ENCODE data around the gene ZNF681.

The ZNF681 gene

DNA sequence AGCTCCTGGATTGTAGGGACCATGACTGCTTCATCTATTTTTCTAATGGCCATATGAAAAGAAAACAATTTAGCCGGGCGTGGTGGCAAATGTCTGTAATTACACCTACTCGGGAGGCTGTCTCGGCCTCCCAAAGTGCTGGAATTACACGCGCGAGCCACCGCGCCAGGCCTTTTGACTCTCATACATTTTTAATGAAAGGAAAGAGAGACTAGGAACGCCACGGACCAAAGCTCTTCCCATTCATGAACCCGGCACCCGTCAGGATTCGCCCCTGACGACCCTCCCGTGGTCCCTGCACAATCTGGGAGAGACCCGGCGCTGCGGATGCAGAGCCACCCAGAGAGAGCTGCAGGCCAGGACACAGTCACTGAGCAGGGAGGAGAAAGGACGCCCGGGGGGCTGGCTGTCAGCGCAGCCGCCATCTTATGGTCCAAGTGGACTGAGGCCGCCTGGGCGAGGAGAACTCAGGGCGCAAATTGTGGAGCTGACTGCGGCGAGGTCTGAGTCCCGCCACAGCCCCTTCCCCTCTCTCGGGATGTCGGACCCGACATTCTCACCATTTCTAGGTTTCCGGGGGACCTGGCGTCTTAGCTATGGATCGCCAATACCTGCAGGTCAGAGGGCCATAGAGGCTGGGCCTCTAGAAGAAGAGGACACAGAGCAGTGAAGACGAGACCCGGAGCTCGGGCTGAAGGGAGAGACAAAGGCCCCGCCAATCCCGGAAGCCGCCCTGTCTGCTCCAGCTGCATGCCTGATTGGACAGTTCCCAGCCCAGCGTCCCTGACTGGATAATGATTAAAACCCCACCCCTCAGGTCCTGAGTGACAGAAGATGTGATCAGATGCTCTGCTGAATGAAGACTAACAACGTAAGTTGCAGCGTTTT, at the start of gene ZNF681:
Gene ZNF681 (minus strand): TSS at position 705 of the 888 bp plus-strand sequence. CDS start 142 bp downstream, at position 563.
- H3K4me3 ChIP-seq (ENCODE audit: low read depth, low read length) = peak within 1 kb of the TSS; percentile 95
- H3K27me3 ChIP-seq (ENCODE audit: control insufficient read depth, insufficient read depth, low read length) = peaks cover 8% of the 10 kb centered on the region
- no peaks in the 10 kb centered on the region for H3K9me3 ChIP-seq (ENCODE audit: control insufficient read depth, insufficient read depth, low read length)
- H3K9ac ChIP-seq (ENCODE audit: low read depth, low read length) = peak within 1 kb of the TSS; percentile 79
- no peaks in the 10 kb centered on the region for H3K4me1 ChIP-seq (ENCODE audit: control insufficient read depth, insufficient read depth, low read length)
- H3K36me3 ChIP-seq (ENCODE audit: control insufficient read depth, insufficient read depth, low read length) = no peaks in the 10 kb centered on the region

DNA sequence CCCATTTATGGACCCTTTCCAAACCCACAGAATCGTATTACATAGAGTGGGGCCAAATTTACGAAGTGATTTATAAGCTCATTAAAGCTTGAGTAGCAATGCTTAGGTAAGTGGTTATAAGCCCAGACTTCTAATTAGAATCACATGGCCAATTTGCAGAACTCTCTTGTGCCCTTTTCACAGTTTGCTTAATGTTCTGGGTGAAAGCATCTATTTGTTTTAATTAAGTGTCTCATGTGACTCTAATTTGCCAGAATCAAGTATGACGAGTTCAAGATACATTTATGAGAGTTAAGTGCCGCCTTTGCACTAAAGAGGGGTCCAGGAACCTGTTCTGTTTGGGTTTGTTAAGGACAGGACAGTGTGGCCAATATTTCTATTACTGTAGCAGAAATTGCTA, 46.0 kb upstream of the ZNF681 start:
- Histone ChIP-seq H3K36me3 (ENCODE audit: control insufficient read depth, insufficient read depth, low read length) (no peaks in the 10 kb centered on the region), H3K27me3 (ENCODE audit: control insufficient read depth, insufficient read depth, low read length) (no peaks in the 10 kb centered on the region), H3K4me1 (ENCODE audit: control insufficient read depth, insufficient read depth, low read length) (no peaks in the 10 kb centered on the region), H3K9ac (ENCODE audit: low read depth, low read length) (no peak overlapping the region), H3K9me3 (ENCODE audit: control insufficient read depth, insufficient read depth, low read length) (no peaks in the 10 kb centered on the region), H3K4me3 (ENCODE audit: low read depth, low read length) (no peak overlapping the region)

DNA sequence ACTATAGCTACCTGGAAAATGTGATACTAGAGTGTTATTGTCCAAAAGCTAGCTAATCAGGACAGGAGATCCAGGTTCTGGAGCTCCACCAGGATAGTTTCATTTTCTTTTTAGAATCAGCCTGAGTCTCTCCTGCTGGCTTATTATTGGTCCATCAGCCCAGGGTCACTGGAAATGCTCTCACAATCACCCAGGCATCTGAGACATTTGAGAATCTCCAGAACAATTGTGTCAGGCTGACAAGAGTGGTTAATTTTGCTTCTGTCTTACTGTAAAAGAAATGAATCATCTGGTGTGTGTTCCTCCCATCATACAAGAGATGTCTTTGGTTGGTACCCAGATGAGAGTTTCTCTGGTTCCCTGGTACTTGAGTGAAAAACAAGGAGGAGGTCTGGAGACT, 43.6 kb upstream of the ZNF681 start:
- Histone ChIP-seq H3K4me1 (ENCODE audit: control insufficient read depth, insufficient read depth, low read length) (no peaks in the 10 kb centered on the region), H3K9ac (ENCODE audit: low read depth, low read length) (no peak overlapping the region), H3K4me3 (ENCODE audit: low read depth, low read length) (no peak overlapping the region), H3K36me3 (ENCODE audit: control insufficient read depth, insufficient read depth, low read length) (no peaks in the 10 kb centered on the region), H3K27me3 (ENCODE audit: control insufficient read depth, insufficient read depth, low read length) (no peaks in the 10 kb centered on the region), H3K9me3 (ENCODE audit: control insufficient read depth, insufficient read depth, low read length) (no peaks in the 10 kb centered on the region)

GRCh38 chr19:23801803-23802202, 43.1 kb upstream of the ZNF681 start:
- no peaks in the 10 kb centered on the region for H3K9me3 ChIP-seq (ENCODE audit: control insufficient read depth, insufficient read depth, low read length)

DNA sequence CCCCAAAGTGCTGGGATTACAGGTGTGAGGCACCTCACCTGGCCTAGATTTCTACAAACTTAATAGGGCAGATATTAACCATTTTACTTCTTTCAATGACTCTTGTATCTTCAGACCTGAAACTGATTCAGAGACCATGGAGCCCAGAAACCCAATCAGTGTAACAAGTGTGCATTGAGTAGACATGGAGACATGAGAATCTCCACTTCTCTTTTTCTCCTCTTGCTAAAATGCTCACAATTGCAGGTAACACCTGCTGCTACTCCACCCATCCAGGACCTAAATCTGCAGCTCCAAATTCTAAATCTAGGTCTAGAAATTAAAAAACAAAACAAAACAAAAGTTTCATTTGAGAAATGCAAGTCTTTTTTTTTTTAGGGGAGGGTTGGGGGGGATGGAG, 42.2 kb upstream of the ZNF681 start:
- Histone ChIP-seq H3K36me3 (ENCODE audit: control insufficient read depth, insufficient read depth, low read length) (no peaks in the 10 kb centered on the region), H3K9me3 (ENCODE audit: control insufficient read depth, insufficient read depth, low read length) (no peaks in the 10 kb centered on the region), H3K27me3 (ENCODE audit: control insufficient read depth, insufficient read depth, low read length) (no peaks in the 10 kb centered on the region), H3K4me1 (ENCODE audit: control insufficient read depth, insufficient read depth, low read length) (no peaks in the 10 kb centered on the region), H3K4me3 (ENCODE audit: low read depth, low read length) (no peak overlapping the region), H3K9ac (ENCODE audit: low read depth, low read length) (no peak overlapping the region)

More at GRCh38 chr19:23801803-23802202, 43.1 kb upstream of the ZNF681 start:
- Histone ChIP-seq H3K9ac (ENCODE audit: low read depth, low read length) (no peak overlapping the region), H3K4me1 (ENCODE audit: control insufficient read depth, insufficient read depth, low read length) (no peaks in the 10 kb centered on the region), H3K4me3 (ENCODE audit: low read depth, low read length) (no peak overlapping the region), H3K27me3 (ENCODE audit: control insufficient read depth, insufficient read depth, low read length) (no peaks in the 10 kb centered on the region), H3K36me3 (ENCODE audit: control insufficient read depth, insufficient read depth, low read length) (no peaks in the 10 kb centered on the region)

DNA sequence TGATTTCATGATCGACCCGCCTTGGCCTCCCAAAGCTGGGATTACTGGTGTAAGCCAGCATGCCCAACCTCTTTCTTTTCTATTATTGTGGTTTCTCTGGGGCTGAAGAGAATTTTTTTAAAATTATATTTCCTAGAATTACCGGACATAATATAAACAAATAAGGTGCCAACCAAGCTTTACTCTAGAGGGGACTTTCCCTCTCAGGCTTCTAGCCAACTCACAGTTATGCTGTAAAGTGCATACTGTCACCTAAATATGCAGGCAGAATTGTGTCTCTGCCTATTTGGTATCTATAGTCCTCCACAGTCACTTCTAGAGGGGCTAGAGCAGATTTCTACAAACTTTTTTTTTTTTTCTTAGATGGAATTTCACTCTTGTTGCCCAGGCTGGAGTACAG, 41.6 kb upstream of the ZNF681 start:
- H3K9me3 ChIP-seq (ENCODE audit: control insufficient read depth, insufficient read depth, low read length) = no peaks in the 10 kb centered on the region
- H3K9ac ChIP-seq (ENCODE audit: low read depth, low read length) = no peak overlapping the region
- no peak overlapping the region for H3K4me3 ChIP-seq (ENCODE audit: low read depth, low read length)
- no peaks in the 10 kb centered on the region for H3K36me3 ChIP-seq (ENCODE audit: control insufficient read depth, insufficient read depth, low read length)
- H3K4me1 ChIP-seq (ENCODE audit: control insufficient read depth, insufficient read depth, low read length) = no peaks in the 10 kb centered on the region
- no peaks in the 10 kb centered on the region for H3K27me3 ChIP-seq (ENCODE audit: control insufficient read depth, insufficient read depth, low read length)

- Histone ChIP-seq H3K4me1 (ENCODE audit: control insufficient read depth, insufficient read depth, low read length) (no peaks in the 10 kb centered on the region), H3K36me3 (ENCODE audit: control insufficient read depth, insufficient read depth, low read length) (no peaks in the 10 kb centered on the region), H3K27me3 (ENCODE audit: control insufficient read depth, insufficient read depth, low read length) (no peaks in the 10 kb centered on the region), H3K4me3 (ENCODE audit: low read depth, low read length) (no peak overlapping the region), H3K9ac (ENCODE audit: low read depth, low read length) (no peak overlapping the region), H3K9me3 (ENCODE audit: control insufficient read depth, insufficient read depth, low read length) (no peaks in the 10 kb centered on the region)
Observed at GRCh38 chr19:23799321-23799720, 40.6 kb upstream of the ZNF681 start.

GRCh38 chr19:23795462-23795861, 36.8 kb upstream of the ZNF681 start:
- Histone ChIP-seq H3K9ac (ENCODE audit: low read depth, low read length) (no peak overlapping the region), H3K27me3 (ENCODE audit: control insufficient read depth, insufficient read depth, low read length) (no peaks in the 10 kb centered on the region), H3K4me3 (ENCODE audit: low read depth, low read length) (no peak overlapping the region), H3K4me1 (ENCODE audit: control insufficient read depth, insufficient read depth, low read length) (no peaks in the 10 kb centered on the region), H3K36me3 (ENCODE audit: control insufficient read depth, insufficient read depth, low read length) (peaks cover 4% of the 10 kb centered on the region), H3K9me3 (ENCODE audit: control insufficient read depth, insufficient read depth, low read length) (no peaks in the 10 kb centered on the region)

GRCh38 chr19:23792784-23793183, 34.1 kb upstream of the ZNF681 start:
- H3K36me3 ChIP-seq (ENCODE audit: control insufficient read depth, insufficient read depth, low read length) = peaks cover 15% of the 10 kb centered on the region
- H3K27me3 ChIP-seq (ENCODE audit: control insufficient read depth, insufficient read depth, low read length) = no peaks in the 10 kb centered on the region
- no peak overlapping the region for H3K4me3 ChIP-seq (ENCODE audit: low read depth, low read length)
- no peak overlapping the region for H3K9ac ChIP-seq (ENCODE audit: low read depth, low read length)
- no peaks in the 10 kb centered on the region for H3K9me3 ChIP-seq (ENCODE audit: control insufficient read depth, insufficient read depth, low read length)
- no peaks in the 10 kb centered on the region for H3K4me1 ChIP-seq (ENCODE audit: control insufficient read depth, insufficient read depth, low read length)

DNA sequence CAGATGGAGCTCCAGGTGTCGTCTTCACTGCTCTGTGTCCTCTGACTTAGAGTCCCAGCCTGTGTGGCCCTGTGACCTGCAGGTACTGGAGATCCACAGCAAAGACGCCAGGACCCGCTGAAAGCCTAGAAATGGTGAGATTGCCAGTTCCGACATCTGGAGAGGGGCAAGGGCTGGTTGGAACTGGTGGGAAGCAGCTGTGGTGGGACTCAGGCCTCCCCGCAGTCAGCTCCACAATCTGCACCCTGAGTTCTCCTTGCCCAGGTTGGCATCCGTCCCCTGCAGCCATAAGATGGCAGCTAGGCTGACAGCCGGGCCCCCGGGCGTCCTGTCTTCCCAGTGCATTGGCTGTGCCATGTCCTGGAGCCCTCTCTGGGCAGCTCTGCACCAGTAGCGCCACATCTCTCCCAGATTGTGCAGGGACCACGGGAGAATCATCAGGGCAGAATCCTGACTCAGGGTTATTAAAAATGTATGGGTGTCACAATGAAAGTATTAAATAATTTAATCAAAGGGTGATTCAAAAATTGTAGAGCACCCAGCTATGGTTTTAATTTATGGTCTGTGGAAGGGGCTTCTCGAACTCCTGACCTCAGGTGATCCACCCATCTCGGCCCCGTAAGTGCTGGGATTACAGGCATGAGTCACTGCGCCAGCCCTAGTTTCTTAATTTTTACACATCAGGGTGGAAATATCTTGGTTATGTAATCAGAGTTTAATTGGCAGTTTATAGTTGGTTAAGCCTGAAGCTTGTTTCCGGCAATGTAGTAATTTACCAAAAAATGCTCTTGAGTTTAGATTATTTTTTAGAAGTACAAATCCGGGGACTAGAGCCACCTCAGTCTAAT, 32.2 kb upstream of the ZNF681 start:
- H3K9ac ChIP-seq (ENCODE audit: low read depth, low read length) = no peak overlapping the region
- H3K27me3 ChIP-seq (ENCODE audit: control insufficient read depth, insufficient read depth, low read length) = no peaks in the 10 kb centered on the region
- no peak overlapping the region for H3K4me3 ChIP-seq (ENCODE audit: low read depth, low read length)
- H3K9me3 ChIP-seq (ENCODE audit: control insufficient read depth, insufficient read depth, low read length) = no peaks in the 10 kb centered on the region
- peaks cover 20% of the 10 kb centered on the region for H3K36me3 ChIP-seq (ENCODE audit: control insufficient read depth, insufficient read depth, low read length)
- H3K4me1 ChIP-seq (ENCODE audit: control insufficient read depth, insufficient read depth, low read length) = no peaks in the 10 kb centered on the region

DNA sequence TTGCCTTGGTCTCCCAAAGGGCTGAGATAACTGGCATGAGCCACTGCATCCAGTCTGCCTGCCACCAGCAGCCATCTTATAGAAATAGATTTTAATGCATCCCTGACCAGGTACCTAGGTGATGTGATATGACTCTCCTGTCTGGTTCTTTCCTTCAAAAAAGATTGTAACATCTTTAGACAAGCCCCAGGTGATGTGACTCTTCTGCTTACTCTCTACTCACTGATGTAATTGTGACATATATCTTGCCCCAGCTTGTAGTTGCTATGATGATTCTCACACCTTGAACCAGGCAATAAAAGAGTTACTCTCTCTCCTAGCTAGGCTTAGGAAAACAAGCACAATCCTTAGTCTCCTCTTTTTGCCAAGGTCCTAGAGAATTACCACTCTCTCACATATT, 30.6 kb upstream of the ZNF681 start:
- Histone ChIP-seq H3K36me3 (ENCODE audit: control insufficient read depth, insufficient read depth, low read length) (peaks cover 23% of the 10 kb centered on the region), H3K9me3 (ENCODE audit: control insufficient read depth, insufficient read depth, low read length) (no peaks in the 10 kb centered on the region), H3K27me3 (ENCODE audit: control insufficient read depth, insufficient read depth, low read length) (no peaks in the 10 kb centered on the region), H3K9ac (ENCODE audit: low read depth, low read length) (no peak overlapping the region), H3K4me3 (ENCODE audit: low read depth, low read length) (no peak overlapping the region), H3K4me1 (ENCODE audit: control insufficient read depth, insufficient read depth, low read length) (no peaks in the 10 kb centered on the region)

All from iPS-15b (cell line).